ENCODE results near the gene MYO16.

GRCh38 chr13:108711386-108711785 lies 82.0 kb downstream of the MYO16 start:
- no peak for TF ChIP-seq CTCF (IDR thresholded peaks at IDR 0.05)
- TF ChIP-seq POLR2AphosphoS5 (IDR thresholded peaks at IDR 0.05) = no peak
